ENCODE measurements around the gene KY.
"Not testable (repeated sequence)": the region's sequence is repeated elsewhere in the genome, so short reads cannot be mapped to it uniquely, and the experiment has no call there.

The KY gene

GRCh38 chr3:134597390-134597970, 53.3 kb downstream of the KY start:
- Mint-ChIP-seq H3K4me1 (ENCODE audit: low read depth) (peaks cover 8% of the 10 kb centered on the region), H3K36me3 (ENCODE audit: low read depth) (no peaks in the 10 kb centered on the region), H3K27ac (no peak overlapping the region), H3K9me3 (no peaks in the 10 kb centered on the region), H3K4me3 (no peak overlapping the region), H3K27me3 (peaks cover 14% of the 10 kb centered on the region)

GRCh38 chr3:134594986-134595385, 55.8 kb downstream of the KY start:
- not testable (repeated sequence) for H3K36me3 Mint-ChIP-seq (ENCODE audit: low read depth); H3K4me3 Mint-ChIP-seq; H3K27ac Mint-ChIP-seq

DNA sequence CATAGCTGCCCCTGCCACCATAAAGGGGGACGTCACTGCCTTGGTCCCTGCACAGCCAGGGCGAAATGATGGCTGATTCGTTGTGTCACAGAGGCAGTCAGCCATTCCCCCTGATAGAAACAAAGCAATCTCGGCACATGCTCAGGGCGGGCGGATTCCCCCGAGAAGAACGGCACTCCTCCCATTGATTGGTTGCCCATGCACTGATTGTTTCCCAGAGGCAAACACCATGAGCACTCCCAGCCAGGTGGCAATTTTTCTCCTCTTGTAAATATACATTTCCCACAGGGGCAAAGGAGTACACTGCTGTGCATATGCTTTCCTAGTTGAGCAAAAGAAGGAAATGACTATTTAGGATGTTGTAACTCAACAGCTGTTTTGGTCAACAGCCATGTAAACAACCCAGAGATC, 56.5 kb downstream of the KY start:
- Mint-ChIP-seq H3K4me3 (no peak overlapping the region), H3K27ac (no peak overlapping the region), H3K9me3 (no peaks in the 10 kb centered on the region), H3K4me1 (ENCODE audit: low read depth) (no peaks in the 10 kb centered on the region), H3K36me3 (ENCODE audit: low read depth) (no peaks in the 10 kb centered on the region), H3K27me3 (peaks cover 9% of the 10 kb centered on the region)

More at GRCh38 chr3:134594986-134595385, 55.8 kb downstream of the KY start:
- peaks cover 14% of the 10 kb centered on the region for H3K27me3 Mint-ChIP-seq
- not testable (repeated sequence) for H3K4me1 Mint-ChIP-seq (ENCODE audit: low read depth); H3K9me3 Mint-ChIP-seq

GRCh38 chr3:134592806-134593205, 58.0 kb downstream of the KY start:
- Mint-ChIP-seq H3K27me3 (peaks cover 9% of the 10 kb centered on the region), H3K27ac (no peak overlapping the region), H3K4me3 (no peak overlapping the region), H3K9me3 (no peaks in the 10 kb centered on the region), H3K36me3 (ENCODE audit: low read depth) (no peaks in the 10 kb centered on the region), H3K4me1 (ENCODE audit: low read depth) (no peaks in the 10 kb centered on the region)

- no peaks in the 10 kb centered on the region for H3K36me3 Mint-ChIP-seq (ENCODE audit: low read depth)
- no peaks in the 10 kb centered on the region for H3K9me3 Mint-ChIP-seq
- no peak overlapping the region for H3K4me3 Mint-ChIP-seq
- H3K4me1 Mint-ChIP-seq (ENCODE audit: low read depth) = no peaks in the 10 kb centered on the region
- H3K27me3 Mint-ChIP-seq = peaks cover 9% of the 10 kb centered on the region
- no peak overlapping the region for H3K27ac Mint-ChIP-seq
Observed at GRCh38 chr3:134590766-134591165, 60.1 kb downstream of the KY start.

DNA sequence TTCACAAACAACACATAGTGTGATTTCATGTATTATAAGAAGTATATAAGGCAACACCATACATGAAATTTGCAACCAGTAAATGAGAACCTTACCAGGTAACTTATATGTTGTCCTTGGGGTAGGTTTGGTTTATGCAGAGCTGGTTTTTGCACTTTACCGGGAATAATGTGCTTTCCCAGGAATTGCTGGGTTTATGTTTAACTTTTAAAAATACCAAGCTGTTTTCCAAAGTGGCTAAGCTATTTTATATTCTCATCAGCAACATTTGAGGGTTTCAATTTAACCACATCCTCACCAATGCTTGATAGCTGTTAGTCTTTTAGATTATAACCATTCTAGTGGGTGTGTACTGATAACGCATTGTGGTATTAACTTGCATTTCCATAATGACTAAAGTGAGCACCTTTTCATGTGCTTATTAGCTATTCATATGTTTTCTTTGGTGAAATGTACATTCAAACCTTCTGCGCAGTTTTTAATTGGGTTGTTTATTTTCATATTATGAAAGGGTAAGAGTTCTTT, 71.6 kb downstream of the KY start:
- no peaks in the 10 kb centered on the region for H3K36me3 Mint-ChIP-seq (ENCODE audit: low read depth)
- no peaks in the 10 kb centered on the region for H3K9me3 Mint-ChIP-seq
- H3K4me3 Mint-ChIP-seq = no peak overlapping the region
- no peak overlapping the region for H3K27ac Mint-ChIP-seq
- no peaks in the 10 kb centered on the region for H3K27me3 Mint-ChIP-seq
- H3K4me1 Mint-ChIP-seq (ENCODE audit: low read depth) = no peaks in the 10 kb centered on the region

DNA sequence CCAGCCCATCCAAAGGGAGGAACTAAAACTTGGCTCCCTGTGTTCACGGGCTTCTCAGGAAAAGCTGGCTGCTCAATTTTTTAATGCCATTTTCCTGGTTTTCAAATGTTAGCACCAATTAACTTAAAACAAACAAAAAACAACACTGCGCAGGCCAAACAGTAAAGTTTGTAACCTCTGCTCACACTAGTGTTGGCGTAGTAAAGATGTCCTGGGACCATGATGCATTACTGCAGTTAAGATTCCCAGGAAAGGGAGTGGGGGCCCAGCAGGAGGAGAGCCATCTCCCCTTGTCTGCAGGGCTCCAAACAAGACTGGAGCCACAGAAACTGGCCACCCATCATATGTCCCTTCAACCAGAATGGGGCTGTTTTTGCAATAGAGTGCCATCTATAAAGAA, 74.0 kb downstream of the KY start:
- H3K27me3 Mint-ChIP-seq = no peaks in the 10 kb centered on the region

GRCh38 chr3:134576426-134576825, 74.4 kb downstream of the KY start:
- H3K4me1 Mint-ChIP-seq (ENCODE audit: low read depth) = no peaks in the 10 kb centered on the region

More for the DNA sequence above, 74.0 kb downstream of the KY start:
- Mint-ChIP-seq H3K36me3 (ENCODE audit: low read depth) (no peaks in the 10 kb centered on the region), H3K27ac (no peak overlapping the region), H3K9me3 (peaks cover 10% of the 10 kb centered on the region), H3K4me3 (no peak overlapping the region), H3K4me1 (ENCODE audit: low read depth) (no peaks in the 10 kb centered on the region)

GRCh38 chr3:134569899-134570298, 80.9 kb downstream of the KY start:
- H3K27me3 Mint-ChIP-seq; H3K27ac Mint-ChIP-seq; H3K4me1 Mint-ChIP-seq (ENCODE audit: low read depth); H3K4me3 Mint-ChIP-seq: not testable (repeated sequence)
- Mint-ChIP-seq H3K9me3 (peaks cover 32% of the 10 kb centered on the region), H3K36me3 (ENCODE audit: low read depth) (peaks cover 11% of the 10 kb centered on the region)

More at GRCh38 chr3:134576426-134576825, 74.4 kb downstream of the KY start:
- no peaks in the 10 kb centered on the region for H3K36me3 Mint-ChIP-seq (ENCODE audit: low read depth)
- peaks cover 12% of the 10 kb centered on the region for H3K9me3 Mint-ChIP-seq
- no peaks in the 10 kb centered on the region for H3K27me3 Mint-ChIP-seq
- H3K27ac Mint-ChIP-seq = no peak overlapping the region
- H3K4me3 Mint-ChIP-seq = no peak overlapping the region

GRCh38 chr3:134568790-134569189, 82.0 kb downstream of the KY start:
- H3K4me3 Mint-ChIP-seq = no peak overlapping the region
- no peaks in the 10 kb centered on the region for H3K4me1 Mint-ChIP-seq (ENCODE audit: low read depth)
- no peaks in the 10 kb centered on the region for H3K27me3 Mint-ChIP-seq
- peaks cover 20% of the 10 kb centered on the region for H3K36me3 Mint-ChIP-seq (ENCODE audit: low read depth)
- H3K27ac Mint-ChIP-seq = no peak overlapping the region
- H3K9me3 Mint-ChIP-seq = peaks cover 32% of the 10 kb centered on the region

DNA sequence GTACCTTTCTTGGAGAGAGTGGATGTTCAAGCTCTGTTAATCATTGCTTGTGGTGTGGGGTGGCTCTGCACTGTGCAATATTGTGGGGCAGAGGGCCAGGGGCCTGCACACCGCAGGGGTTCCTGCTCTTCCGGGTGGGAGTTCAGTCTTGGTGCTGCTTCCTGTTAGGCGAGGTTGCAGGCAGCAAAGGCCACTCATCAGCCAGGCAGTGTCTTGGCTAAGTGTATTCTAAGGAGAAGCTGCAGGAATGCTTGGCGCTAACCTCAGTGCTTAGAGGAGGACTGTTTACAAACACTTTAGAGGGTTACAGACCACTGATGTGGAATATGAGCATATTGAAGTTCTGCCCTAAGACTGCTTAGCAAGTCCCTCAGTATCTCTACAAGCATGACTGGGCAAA, 83.2 kb downstream of the KY start:
- Mint-ChIP-seq H3K36me3 (ENCODE audit: low read depth) (peaks cover 24% of the 10 kb centered on the region), H3K27ac (no peak overlapping the region), H3K9me3 (peaks cover 28% of the 10 kb centered on the region), H3K27me3 (no peaks in the 10 kb centered on the region), H3K4me1 (ENCODE audit: low read depth) (no peaks in the 10 kb centered on the region), H3K4me3 (no peak overlapping the region)

- peaks cover 9% of the 10 kb centered on the region for H3K9me3 Mint-ChIP-seq
- peaks cover 38% of the 10 kb centered on the region for H3K36me3 Mint-ChIP-seq (ENCODE audit: low read depth)
- no peak overlapping the region for H3K4me3 Mint-ChIP-seq
- no peaks in the 10 kb centered on the region for H3K27me3 Mint-ChIP-seq
- H3K4me1 Mint-ChIP-seq (ENCODE audit: low read depth) = no peaks in the 10 kb centered on the region
- no peak overlapping the region for H3K27ac Mint-ChIP-seq
Observed at GRCh38 chr3:134564991-134565390, 85.8 kb downstream of the KY start.

DNA sequence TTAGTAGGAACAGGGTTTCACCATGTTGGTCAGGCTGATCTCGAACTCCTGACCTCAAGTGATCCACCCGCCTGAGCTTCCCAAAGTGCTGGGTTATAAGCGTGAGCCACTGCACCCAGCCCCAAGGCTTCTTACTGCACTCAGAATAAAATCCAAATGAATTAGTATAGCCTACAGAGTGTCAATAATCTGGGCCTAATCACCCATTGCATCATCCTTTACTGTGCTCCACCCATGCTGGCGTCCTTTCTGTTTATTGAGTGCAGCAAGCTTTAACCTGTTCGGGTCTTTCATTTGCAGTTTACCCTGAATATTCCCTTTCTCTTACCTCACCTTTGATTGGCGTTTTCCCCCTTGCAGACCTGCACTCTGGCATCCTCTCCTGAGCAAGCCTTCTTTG, 87.2 kb downstream of the KY start:
- Mint-ChIP-seq H3K27me3 (no peaks in the 10 kb centered on the region), H3K27ac (no peak overlapping the region), H3K4me3 (no peak overlapping the region), H3K4me1 (ENCODE audit: low read depth) (no peaks in the 10 kb centered on the region), H3K36me3 (ENCODE audit: low read depth) (peaks cover 43% of the 10 kb centered on the region), H3K9me3 (peaks cover 1% of the 10 kb centered on the region)

DNA sequence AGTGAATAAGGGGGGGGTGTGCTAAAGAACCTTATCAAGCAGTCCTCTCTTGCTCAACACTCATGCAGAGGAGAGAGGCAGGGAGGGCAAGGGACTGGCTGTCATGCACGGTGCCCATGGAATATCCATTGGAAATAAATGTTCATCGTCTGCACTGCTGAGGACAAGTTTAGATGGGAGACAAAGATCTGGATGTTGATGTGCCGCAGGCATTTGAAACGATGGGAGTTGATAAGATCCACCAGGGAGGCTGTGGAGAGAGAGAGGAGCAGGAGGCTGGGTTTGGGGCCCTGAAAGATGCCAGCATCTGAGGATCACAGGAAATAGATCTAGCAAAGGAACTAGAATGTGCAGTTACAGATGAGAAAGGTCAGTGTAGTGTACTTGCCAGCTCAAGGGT, 88.8 kb downstream of the KY start:
- no peak overlapping the region for H3K4me3 Mint-ChIP-seq
- H3K4me1 Mint-ChIP-seq (ENCODE audit: low read depth) = no peaks in the 10 kb centered on the region
- H3K27ac Mint-ChIP-seq = no peak overlapping the region
- H3K27me3 Mint-ChIP-seq = no peaks in the 10 kb centered on the region
- H3K9me3 Mint-ChIP-seq = no peaks in the 10 kb centered on the region
- H3K36me3 Mint-ChIP-seq (ENCODE audit: low read depth) = peaks cover 51% of the 10 kb centered on the region

DNA sequence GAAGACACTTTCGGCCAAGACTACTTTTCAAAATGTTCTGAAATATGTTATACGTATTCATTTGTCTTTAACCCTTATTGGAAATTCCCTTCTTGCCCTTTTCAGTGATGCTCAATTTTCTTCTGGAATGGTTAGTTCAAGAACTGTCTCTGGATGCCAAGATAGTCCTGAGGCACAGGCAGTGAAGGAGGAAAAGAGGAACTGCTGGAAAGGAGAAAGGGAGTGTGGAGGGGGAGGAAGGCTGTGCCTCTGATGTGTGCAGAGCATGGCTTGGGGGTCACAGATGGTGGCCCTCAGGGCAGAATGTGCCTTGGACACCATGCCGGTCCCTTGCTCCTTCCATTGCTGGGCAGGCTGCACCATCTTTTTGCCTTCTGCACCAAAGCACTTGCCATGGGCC, 91.2 kb downstream of the KY start:
- Mint-ChIP-seq H3K4me1 (ENCODE audit: low read depth) (no peaks in the 10 kb centered on the region), H3K27me3 (no peaks in the 10 kb centered on the region), H3K4me3 (no peak overlapping the region), H3K27ac (no peak overlapping the region), H3K9me3 (no peaks in the 10 kb centered on the region), H3K36me3 (ENCODE audit: low read depth) (peaks cover 45% of the 10 kb centered on the region)
